ENCODE measurements around the gene TBC1D10B.
"Not testable (repeated sequence)": the region's sequence is repeated elsewhere in the genome, so short reads cannot be mapped to it uniquely, and the experiment has no call there.

The TBC1D10B gene

GRCh38 chr16:30354423-30355143 lies 15.7 kb downstream of the TBC1D10B start:
- no peak for DNase-seq

GRCh38 chr16:30353438-30354129 lies 16.7 kb downstream of the TBC1D10B start:
- DNase-seq, result no peak

GRCh38 chr16:30352488-30353401 lies 17.5 kb downstream of the TBC1D10B start:
- DNase-seq, result no peak

GRCh38 chr16:30351586-30352419 lies 18.5 kb downstream of the TBC1D10B start:
- DNase-seq, result no peak

GRCh38 chr16:30351001-30351441 lies 19.3 kb downstream of the TBC1D10B start:
- DNase-seq, result no peak

GRCh38 chr16:30350134-30350871 lies 20.0 kb downstream of the TBC1D10B start:
- DNase-seq, result no peak

- no peak for DNase-seq
Measured at GRCh38 chr16:30349675-30350074, 20.6 kb downstream of the TBC1D10B start.

- no peak for DNase-seq
Measured at GRCh38 chr16:30348929-30349328, 21.4 kb downstream of the TBC1D10B start.

GRCh38 chr16:30348113-30348512 lies 22.2 kb downstream of the TBC1D10B start:
- DNase-seq, result no peak

GRCh38 chr16:30346286-30346685 lies 24.0 kb downstream of the TBC1D10B start:
- no peak for DNase-seq

- DNase-seq, result not testable (repeated sequence)
Measured at GRCh38 chr16:30343491-30343820, 26.8 kb downstream of the TBC1D10B start.

- DNase-seq, result no peak
Measured at GRCh38 chr16:30342751-30343490, 27.4 kb downstream of the TBC1D10B start.

GRCh38 chr16:30341971-30342370 lies 28.3 kb downstream of the TBC1D10B start:
- DNase-seq, result not testable (repeated sequence)

- no peak for DNase-seq
Measured at GRCh38 chr16:30340621-30341020, 29.7 kb downstream of the TBC1D10B start.

GRCh38 chr16:30338715-30339114 lies 31.6 kb downstream of the TBC1D10B start:
- DNase-seq, result not testable (repeated sequence)

- DNase-seq, result not testable (repeated sequence)
Measured at GRCh38 chr16:30337964-30338357, 32.3 kb downstream of the TBC1D10B start.

- DNase-seq, result no peak
Measured at GRCh38 chr16:30335598-30336474, 34.5 kb downstream of the TBC1D10B start.

GRCh38 chr16:30335028-30335597 lies 35.2 kb downstream of the TBC1D10B start:
- peak; percentile 85 for DNase-seq

GRCh38 chr16:30334473-30334989 lies 35.8 kb downstream of the TBC1D10B start:
- DNase-seq, result peak; percentile 84

Measured in stimulated activated CD4-positive, alpha-beta T cell treated with anti-CD3 and anti-CD28 coated beads, Interleukin-4, amount 100 ng/mL, for 1 hour (primary cell).